DMS53 treated with DMSO at 0.1 percent for 48 hours (cell line): ENCODE measurements around the gene ELOVL1.

ENCODE experiments used
- DNase-seq: peaks from one replicate; lab custom pipeline; 2025; ENCODE audit not compliant: unreplicated experiment; lab: John Stamatoyannopoulos, UW

The ELOVL1 gene

DNA sequence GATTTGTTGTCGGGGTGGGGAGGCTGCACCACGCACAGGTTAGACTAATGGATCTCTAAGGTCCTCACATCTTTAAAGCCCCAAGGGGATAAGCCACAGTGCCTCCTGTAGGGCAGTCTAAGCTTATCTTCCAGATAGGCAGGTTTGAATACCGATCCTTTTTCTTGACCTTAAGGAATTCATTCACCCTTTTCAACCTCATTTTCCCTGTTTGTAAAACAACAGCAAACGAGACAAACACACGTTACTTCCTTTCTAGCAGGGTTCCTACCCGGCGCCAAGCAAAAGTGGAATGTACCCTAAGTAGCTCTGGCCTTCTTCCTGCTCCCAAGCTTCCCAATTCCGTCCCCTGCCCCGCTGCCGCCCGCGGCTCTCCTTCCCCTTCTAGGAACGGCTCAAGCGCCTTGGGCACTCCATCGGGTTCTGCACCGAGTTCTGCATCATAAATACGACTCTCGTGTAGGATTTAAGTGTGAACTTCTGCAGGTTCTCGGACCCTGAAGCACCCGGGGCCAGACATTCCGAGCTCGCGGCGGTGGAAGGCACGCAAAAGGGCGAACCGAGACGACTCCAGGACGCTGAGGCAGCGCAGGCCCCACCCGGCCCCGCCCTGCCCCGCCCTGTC is 9.6 kb downstream of the ELOVL1 start:
- peak; percentile 50 for DNase-seq

DNA sequence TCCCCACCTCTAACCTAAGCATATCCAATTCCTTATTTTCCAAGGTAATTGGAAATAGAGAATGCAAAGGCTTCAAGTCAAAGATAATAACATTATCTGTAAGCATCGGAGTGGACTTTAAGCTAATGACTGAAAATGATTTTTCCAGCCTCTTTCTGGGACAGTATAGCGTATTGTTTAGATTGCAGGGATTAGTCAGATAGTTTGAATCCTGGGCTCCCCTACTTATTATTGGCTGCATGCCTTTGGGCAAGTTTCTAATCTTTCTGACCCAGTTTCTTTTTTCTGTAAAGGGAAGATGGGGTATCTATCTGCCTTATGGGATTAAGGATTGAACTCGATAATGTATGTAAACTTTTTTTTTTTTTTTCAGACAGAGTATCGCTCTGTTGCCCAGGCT is 10.6 kb downstream of the ELOVL1 start:
- no peak for DNase-seq

DNA sequence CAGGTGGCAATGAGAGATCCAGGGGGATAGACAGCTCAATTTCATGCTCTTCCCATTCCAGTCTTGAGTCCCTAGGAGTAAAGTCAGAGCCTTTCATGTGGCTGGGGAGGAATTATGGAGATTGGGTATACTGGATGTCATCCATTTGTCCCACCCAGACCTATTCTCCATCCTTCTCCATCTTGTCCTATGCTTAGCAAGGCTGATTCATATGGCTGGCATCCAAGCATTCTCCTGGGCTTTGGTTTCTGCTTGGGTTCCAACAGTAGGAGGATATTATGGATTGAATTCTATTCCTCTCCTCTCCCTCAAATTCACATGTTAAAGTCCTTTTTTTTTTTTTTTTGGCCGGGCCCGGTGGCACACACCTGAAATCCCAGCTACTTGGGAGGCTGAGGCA is 12.9 kb downstream of the ELOVL1 start:
- DNase-seq: no peak

DNA sequence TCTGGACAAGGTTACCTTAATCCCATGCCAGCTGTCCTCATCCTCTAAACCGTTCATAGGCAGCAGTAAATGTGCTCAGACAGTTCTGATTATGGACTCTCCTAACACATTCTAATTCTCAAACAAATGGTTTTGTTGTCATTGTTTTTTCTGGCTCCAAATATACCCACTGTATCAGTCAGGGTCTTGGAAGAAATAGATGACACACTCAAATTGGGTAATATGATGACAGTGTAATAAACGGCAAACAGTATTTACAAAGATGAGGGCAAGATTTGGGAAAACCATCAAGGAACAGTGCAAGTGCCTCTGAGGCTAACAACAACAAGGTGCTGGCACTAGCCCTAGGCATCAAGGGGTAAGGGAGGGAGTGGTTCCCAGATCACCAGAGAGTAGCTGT is 13.3 kb downstream of the ELOVL1 start:
- no peak for DNase-seq

DNA sequence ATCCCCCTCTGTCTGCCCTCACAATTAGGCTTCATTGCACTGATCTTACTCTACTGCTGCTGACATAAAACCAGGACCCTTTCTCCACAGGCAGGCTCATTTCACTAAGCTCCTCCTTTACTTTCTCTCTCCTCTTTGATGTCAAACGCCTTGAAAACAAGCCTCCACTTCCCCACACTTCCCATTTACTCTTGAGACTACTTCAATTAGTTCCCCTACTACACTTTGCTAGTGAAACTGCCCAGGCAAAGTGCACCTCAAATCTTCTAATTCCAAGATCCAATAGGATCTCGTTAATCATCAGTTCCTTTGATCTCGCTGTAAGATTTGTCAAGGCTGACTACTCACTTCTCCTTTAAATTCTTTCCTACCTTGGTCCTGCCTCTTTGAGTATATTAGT is 14.9 kb downstream of the ELOVL1 start:
- DNase-seq: no peak

DNA sequence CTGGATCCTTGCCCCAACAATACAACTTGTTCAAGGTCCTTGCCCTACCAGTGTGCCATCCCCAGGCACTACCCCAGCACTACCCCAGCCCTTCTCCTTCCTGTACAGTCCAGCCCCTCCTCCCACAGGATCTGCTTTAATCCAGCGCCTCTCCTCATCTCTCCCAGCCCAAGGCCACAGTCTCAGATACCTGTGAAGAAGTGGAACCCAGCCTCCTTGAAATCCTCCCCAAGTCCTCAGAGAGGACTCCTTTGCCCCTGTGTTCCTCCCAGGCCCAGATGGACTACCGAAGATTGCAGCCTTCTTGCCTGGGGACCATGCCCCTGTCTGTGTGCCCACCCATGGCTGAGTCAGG is 15.5 kb downstream of the ELOVL1 start:
- no peak for DNase-seq

DNA sequence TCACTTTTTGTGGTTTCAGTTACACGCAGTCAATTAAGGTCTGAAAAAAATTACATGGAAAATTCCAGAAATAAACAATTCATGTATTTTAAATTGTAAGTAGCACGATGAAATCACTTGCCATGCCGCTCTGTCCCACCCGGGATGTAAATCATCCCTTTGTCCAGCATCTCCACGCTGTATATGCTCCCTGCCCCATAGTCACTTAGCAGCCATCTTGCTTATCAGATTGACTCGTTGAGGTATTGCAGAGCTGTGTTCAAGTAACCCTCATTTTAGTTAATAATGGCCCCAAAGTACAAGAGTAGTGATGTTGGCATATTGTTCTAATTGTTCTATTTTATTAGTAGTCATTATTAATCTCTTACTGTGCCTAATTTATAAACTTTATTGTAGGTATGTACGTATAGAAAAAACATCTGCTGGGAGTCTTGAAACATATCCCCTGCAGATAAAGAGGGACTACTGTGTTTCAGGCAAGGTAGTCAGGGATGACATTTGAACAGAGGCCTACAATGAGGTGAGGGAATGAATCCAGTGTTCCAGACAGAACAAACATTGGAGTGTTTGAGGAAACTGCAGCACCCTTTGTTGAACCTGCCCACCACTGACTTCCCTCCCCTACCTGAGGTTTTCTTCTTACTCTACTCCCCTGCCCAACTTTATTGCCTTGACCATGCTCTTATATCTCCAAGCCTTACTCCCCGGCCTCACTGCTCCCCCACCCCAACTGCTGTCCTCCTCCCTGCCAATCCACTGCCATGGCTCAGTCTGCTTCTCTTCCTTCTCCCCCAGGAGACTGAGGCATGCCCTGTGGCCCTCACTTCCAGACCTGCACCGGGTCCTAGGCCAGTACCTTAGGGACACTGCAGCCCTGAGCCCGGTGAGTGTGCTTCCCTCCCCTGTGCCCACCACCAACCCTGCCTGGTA is 16.1 kb downstream of the ELOVL1 start:
- DNase-seq: no peak

DNA sequence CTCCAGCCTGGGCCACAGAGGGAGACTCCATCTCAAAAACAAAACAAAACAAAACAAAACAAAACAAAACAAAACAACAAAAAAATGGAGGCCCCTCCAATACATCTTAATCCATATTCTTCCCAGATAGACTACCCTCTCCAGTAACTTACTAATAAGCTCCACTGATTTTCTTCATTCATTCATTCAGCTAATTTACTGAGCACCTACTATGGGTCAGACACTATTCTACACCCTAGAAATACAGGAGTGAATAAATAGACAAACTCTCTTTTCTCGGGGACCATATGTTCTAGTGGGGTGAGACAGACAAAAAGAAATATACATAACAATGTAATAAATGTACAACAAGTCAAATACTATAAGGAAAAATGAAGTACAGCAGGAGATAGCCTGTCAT is 16.8 kb downstream of the ELOVL1 start:
- DNase-seq: no peak

DNA sequence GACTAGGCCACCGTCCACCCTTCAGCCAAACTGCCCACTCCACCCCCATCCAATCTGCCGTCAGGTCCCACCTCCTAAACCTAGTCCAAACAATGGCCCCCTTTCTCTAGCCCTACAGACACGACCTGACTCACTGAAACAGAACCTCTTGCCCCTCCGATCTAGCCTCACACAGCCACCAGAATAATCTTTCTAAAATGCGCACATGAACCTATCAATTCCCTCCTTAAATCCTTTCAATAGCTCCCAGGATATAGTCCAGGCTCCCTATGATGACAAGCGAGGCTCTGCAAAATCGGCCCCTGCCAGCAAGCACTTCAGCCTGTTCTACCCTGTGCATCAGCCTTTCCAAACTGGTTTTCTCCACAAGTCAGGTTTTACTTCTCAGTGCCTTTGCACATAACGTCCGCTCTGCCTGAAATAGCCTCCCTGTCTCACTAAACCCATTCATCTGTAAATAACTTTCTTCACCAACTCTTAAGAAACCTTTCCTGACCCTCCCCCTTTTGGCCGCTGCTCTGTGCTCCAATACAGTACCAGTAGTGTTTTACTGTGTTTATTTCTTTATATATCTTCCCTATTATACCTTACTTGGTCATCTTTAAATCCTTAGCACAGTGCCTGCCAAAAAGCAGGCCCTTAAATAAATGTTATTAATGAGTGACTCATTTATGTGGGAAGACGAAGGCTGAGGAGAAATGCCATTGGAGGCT is 18.1 kb downstream of the ELOVL1 start:
- peak; percentile 46 for DNase-seq

DNA sequence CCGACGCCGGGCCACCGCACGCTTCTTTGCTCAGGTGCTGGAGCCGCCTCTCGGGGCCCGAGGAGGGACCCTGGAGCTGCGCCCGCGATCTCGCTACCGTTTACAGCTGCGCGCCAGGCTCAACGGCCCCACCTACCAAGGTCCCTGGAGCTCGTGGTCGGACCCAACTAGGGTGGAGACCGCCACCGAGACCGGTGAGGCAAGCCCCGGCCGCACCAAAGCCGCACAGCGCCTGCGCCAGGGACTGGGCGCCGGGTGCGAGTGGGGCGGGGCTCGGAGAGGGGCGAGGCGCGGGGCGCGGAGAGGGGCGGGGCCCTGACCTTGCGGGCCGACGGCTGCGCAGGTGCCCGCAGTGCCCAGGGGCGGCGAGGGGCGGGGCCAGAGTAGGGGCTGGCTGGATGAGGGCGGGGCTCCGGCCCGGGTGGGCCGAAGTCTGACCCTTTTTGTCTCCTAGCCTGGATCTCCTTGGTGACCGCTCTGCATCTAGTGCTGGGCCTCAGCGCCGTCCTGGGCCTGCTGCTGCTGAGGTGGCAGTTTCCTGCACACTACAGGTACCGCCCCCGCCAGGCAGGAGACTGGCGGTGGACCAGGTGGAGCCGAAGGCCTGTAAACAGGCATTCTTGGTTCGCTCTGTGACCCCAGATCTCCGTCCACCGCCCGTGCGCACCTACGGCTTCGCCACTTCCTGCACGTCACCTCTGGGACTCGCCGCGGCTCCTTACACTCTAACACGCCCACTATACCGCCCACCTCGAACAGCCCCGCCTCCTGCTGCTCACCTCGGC is 18.8 kb downstream of the ELOVL1 start:
- peak; percentile 92 for DNase-seq

DNA sequence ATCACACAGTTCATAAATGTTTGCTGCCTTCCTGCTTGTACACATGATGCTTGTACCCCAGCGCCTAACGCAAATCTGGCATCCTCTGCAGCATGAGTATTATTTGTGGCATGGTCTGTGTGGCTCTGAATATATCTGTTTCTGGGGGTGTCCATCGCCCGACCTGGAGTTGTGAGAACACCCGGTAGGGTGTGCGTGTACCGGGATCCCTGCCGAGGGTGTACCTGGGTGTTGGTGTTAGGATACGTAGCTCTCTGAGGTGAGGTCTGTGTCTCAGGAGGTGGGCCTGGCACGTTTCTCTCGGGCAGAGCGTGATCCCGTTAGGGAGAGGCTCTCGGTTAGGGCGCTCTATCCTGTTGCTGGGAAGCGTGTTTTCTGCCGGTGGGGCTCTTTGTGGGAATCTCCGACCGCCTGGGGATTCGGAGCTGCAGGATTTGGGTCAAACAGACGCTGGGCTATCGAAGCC is 19.4 kb downstream of the ELOVL1 start:
- peak; percentile 76 for DNase-seq

DNA sequence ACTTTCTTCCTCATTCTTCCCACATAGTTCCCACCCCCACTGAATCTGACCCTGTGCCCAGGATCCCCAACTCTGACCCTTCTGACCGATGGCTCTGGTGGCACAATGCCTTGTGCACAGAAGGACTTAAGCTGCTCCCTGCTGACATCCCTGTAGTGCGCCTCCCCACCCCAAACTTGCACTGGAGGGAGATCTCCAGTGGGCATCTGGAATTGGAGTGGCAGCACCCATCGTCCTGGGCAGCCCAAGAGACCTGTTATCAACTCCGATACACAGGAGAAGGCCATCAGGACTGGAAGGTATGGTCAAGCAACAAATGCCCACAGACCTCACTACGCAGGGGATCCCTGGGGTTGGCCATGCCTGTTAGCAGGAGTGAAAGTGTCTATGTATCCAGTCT is 21.2 kb downstream of the ELOVL1 start:
- no peak for DNase-seq

DNA sequence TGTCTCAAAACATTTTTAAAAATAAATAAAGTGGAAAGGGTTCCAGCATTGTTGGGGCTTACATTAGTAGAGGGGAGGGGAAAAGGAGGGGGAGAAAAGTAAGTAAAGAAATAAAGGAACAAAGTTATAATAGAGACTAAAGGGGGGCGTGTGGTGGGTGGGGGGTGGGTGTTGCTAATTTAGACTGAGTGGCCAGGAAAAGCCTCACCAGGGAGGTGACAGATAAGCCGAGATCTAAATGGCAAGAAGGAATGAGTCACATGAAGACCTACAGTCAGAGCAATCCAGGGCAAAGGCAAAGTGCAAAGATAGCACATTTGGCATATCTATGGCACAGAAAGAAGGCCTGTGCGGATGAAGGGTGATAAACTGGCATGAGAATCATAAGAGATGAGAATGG is 22.7 kb downstream of the ELOVL1 start:
- no peak for DNase-seq

DNA sequence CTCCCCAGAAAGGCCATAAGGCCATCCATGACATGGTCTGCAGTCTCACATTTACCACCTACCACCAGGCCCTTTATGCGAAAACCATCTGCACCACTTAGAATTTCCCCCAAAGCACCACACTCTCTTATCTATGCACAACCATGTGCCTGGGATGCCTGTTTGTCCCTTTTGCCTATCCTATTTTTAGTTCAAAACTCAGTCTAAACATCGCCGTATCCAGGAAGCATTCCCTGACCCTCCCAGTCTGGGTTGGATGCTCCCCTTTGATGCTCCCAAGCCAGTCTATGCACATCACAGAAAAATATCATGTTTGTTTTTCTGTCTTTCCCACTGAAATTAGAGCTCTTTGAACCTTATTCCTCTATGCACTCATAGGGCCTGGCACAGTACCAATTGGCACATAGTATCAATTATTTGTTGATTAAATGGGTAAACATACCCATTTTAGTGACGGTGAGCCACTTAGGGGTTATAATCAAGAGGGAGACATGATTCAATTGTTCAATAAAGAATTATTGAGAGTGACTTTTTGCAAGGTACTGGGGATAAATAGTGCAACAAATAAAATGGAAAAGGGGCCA is 23.5 kb downstream of the ELOVL1 start:
- no peak for DNase-seq

DNA sequence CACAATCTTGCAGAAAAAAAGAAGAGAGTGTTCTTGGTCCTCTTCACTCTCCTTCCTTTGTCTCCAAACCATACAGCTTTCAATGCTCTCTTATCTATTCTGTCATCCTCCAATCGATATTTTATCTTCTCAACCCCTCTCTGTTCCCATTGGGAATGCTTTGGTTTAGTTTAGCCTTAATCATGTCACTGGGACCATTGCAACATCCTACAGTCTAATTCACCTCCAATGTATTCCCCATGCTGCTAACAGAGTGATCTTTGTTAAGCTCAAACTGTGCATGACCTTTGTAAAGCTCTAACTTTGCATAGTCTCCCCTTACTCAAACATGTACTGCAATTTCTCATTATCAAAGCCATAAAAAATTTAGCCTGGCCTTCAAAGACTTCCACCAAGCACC is 27.3 kb downstream of the ELOVL1 start:
- DNase-seq: no peak

DNA sequence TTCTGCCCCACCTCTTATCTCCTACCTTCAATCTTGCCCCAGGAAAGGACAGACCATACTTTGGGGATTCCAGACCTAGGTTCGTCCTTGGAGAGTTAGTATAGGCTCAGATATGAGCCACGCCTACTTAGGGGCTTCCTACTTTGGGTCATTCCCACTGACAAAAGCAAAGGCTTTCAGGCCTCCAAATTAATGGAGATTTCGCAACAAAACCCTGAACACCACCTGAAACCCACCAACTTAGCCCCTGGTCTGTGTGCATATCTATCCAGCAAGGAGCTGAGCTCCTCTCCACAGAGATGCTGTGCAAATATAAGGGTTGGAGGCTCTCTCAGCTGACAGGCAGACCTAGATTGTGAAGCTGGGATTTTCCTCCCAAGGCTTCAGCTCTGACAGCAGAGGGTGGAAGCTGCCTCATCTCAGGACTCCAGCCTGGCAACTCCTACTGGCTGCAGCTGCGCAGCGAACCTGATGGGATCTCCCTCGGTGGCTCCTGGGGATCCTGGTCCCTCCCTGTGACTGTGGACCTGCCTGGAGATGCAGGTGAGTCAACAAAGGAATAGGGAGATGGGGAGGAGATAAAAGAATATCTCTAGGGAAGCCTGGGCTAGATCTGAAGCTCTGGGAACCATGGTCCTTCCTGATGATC is 28.1 kb downstream of the ELOVL1 start:
- no peak for DNase-seq

DNA sequence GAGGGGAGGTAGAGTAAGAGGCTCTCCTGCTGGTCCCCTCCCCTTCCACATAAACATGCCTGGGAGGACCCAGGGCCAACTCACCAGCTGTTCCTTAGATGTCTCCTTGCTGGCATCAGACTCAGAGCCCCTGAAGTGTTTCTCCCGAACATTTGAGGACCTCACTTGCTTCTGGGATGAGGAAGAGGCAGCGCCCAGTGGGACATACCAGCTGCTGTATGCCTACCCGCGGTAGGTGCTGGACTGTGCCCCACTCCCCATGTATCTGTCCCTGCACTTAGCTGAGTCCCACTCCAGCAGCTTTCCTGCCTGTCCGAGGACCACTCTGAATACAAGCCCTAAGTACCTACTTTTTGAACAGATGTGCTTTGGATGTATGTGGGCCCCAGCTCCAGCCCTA is 29.8 kb downstream of the ELOVL1 start:
- no peak for DNase-seq

DNA sequence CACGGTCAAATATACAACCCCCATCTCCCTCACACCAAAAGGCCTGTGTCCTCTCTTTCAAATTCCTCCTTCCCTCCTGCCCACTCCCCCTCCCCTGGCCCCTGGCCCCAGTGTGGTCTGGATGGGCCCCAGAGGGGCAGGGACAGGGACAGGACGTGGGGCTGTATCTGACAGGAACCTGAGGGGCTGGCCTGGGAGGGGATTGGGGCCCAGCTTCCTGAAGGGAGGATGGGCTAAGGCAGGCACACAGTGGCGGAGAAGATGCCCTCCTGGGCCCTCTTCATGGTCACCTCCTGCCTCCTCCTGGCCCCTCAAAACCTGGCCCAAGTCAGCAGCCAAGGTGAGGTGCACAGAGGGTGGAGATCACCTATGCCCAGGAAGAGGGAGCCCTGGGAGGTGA is 30.2 kb downstream of the ELOVL1 start, which contains the start of gene MPL:
TSS of gene MPL (plus strand) at position 231 of the 400 bp plus-strand sequence. CDS start at position 262, 31 bp downstream.
- DNase-seq: no peak

DNA sequence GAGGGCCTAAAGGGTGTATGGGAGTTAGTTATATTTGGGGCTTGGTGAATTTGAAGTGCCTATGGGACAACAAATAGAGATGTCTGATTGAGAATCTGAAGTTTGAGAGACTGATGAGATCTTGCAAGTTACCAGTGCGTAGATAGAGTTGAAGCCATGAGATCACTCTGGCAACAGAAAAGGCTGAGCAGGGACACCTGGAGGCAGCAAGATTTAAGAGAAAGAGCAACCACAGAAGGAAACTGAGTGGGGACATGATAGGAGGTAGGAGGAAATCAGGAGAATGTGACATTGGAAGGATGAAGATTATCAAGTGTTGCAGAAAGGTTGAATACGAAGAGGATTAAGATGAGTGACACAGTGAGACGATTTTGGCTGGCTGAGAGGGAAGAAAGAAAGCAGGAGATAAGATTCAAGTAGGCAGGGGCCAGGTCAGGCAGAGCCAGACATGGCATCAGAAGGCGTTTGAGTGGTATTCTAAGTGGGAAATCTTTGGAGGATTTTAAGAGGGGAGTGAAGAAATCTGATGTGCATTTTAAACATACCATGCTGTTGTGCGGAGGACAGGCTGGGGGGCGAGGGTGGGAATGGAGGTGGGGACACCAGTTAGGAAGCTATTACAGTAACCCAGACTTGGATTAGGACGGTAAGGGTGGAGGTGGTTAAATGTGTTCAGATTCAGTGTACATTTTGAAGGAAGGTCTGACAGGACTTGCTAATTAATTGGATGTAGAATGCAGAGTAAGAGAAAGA is 33.2 kb downstream of the ELOVL1 start:
- DNase-seq: no peak
